PC-9 (cell line): ENCODE data around the gene HLA-B. TPM values are rescaled to one million over a fixed set of nuclear protein-coding genes. Genes with fewer than 3 reads are reported as not detected.

Source experiments
- BruUV-seq: library from RNA; stranded (reverse); fragments of 400-500 nt; replicated peaks from 2 replicates; lab custom pipeline; 2021; lab: Mats Ljungman, UMichigan
- CTCF ChIA-PET: fragments of 300-600 bp; sonication (Branson Sonifier 250); formaldehyde crosslinking; loops from one replicate; lab custom pipeline; 2022; ENCODE audit warnings: antibody characterized with exemption; lab: Charles Lee
- POLR2A ChIA-PET: fragments of 300-600 bp; sonication (Branson Sonifier 250); formaldehyde crosslinking; loops from one replicate; lab custom pipeline; 2022; ENCODE audit warnings: antibody characterized with exemption; ENCODE audit not compliant: unreplicated experiment; lab: Charles Lee
- DNase-seq, 2 experiments: peaks; one replicate each; pipeline versions ENCODE4 v3.0.0 to v3.0.0-alpha.2; 2015 to 2022; ENCODE audit warnings: mixed read lengths in 1 of 2
- H2AFZ ChIP-seq: fragments of 200-600 bp; sonication (generic); 2 replicates; pipeline ENCODE4 v1.8.1; 2017; ENCODE audit warnings: antibody characterized with exemption
- H3F3A ChIP-seq: fragments of 200-600 bp; sonication (generic); 2 replicates; pipeline ENCODE4 v1.8.1; 2017; ENCODE audit warnings: antibody characterized with exemption, mild to moderate bottlenecking, low read depth; ENCODE audit not compliant: insufficient read depth
- H3K27ac ChIP-seq: fragments of 200-600 bp; sonication (generic); 2 replicates; pipeline ENCODE4 v1.6.1; 2016; ENCODE audit warnings: mixed run types
- H3K27me3 ChIP-seq: fragments of 200-600 bp; sonication (generic); 2 replicates; pipeline ENCODE4 v1.6.1; 2016; ENCODE audit warnings: low read depth, mixed run types; ENCODE audit not compliant: insufficient read depth
- H3K36me3 ChIP-seq: fragments of 200-600 bp; sonication (generic); 2 replicates; pipeline ENCODE4 v1.6.1; 2016; ENCODE audit warnings: low read depth, mixed run types
- H3K4me1 ChIP-seq: fragments of 200-600 bp; sonication (generic); replicated peaks from 2 replicates; pipeline ENCODE4 v1.6.1; 2016; ENCODE audit warnings: mixed run types; ENCODE audit not compliant: insufficient read depth
- H3K4me2 ChIP-seq: fragments of 200-600 bp; sonication (generic); 2 replicates; pipeline ENCODE4 v1.6.1; 2017; ENCODE audit warnings: mixed run types
- H3K4me3 ChIP-seq: fragments of 200-600 bp; sonication (generic); 2 replicates; pipeline ENCODE4 v1.6.1; 2016; ENCODE audit warnings: mixed run types
- H3K79me2 ChIP-seq: fragments of 200-600 bp; sonication (generic); 2 replicates; pipeline ENCODE4 v1.6.1; 2017; ENCODE audit warnings: low read depth, mixed run types
- H3K9me2 ChIP-seq: fragments of 200-600 bp; sonication (generic); 2 replicates; pipeline ENCODE4 v1.8.1; 2017; ENCODE audit warnings: mild to moderate bottlenecking; ENCODE audit not compliant: insufficient read depth
- H3K9me3 ChIP-seq: fragments of 200-600 bp; sonication (generic); 2 replicates; pipeline ENCODE4 v1.8.1; 2016; ENCODE audit warnings: low read depth; ENCODE audit not compliant: insufficient read depth
- H4K20me1 ChIP-seq: fragments of 200-600 bp; sonication (generic); 2 replicates; pipeline ENCODE4 v1.8.1; 2017; ENCODE audit not compliant: insufficient read depth
- EZH2 ChIP-seq: fragments of 200-600 bp; sonication (generic); IDR thresholded peaks from 2 replicates; pipeline ENCODE4 v1.8.0; 2017; ENCODE audit warnings: antibody characterized with exemption, low read depth
- intact Hi-C: fragments of 100-400 bp; cut with micrococcal nuclease; formaldehyde crosslinking; loops from one replicate; pipeline ENCODE4 v1.10.0; 2022; ENCODE audit not compliant: unreplicated experiment
- total RNA-seq: library from RNA; stranded (reverse); gene quantifications from 2 replicates; pipeline ENCODE4 v1.2.3, GENCODE V29; 2021
- TF ChIP-seq, protein P1 (sequence below): fragments of 200-600 bp; sonication (generic); conservative IDR thresholded peaks from 2 replicates; pipeline ENCODE4 v1.6.1; 2017; ENCODE audit warnings: mixed run types, antibody characterized with exemption, mild to moderate bottlenecking, moderate library complexity

HLA-B gene
- total RNA-seq, 1 experiment from 2014 or later = 137 TPM

DNA sequence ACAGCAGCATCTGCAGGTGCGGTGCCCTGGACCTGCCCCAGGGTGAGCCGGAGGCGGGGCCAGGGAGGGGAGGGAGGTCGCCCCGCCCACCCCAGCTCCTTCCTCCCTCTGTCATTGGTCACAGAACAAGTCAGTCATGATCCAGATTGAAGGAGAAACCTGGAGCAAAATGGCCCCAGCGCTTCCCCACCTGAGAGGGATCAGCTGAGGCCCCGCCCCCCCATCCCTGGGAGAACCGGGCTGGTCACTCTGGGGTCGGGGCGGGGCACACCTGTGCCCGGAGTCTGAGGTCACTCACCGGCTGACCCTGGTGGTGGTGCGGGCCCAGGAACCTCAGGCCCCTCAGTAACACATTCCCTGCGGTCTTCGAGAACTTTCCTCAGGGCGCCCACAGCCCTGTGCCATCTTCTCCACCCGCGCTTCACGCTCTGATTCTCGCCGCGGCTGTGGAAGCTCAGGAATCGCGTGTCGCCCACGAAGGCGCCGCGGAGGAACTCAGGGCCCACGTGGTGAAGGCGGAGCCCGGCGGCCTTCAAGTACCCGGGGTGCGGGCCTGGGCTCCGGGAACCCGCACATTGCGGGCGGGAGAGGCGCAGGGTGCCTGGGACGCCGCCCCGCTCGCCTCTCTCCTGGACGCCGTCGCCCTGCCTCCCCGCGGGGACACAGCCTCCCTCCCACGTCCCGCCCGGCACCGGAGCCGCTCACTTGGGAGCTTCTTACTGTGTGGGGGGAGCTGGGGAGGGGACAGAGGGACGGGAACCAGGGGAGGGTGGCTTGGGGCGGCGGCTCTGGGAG, 48.7 kb downstream of the HLA-B start:
- H4K20me1 ChIP-seq = no peaks in the 10 kb centered on the region
- BruUV-seq = no TSS peak
- H3K9me3 ChIP-seq = no peaks in the 10 kb centered on the region
- TF ChIP-seq, protein P1, sequence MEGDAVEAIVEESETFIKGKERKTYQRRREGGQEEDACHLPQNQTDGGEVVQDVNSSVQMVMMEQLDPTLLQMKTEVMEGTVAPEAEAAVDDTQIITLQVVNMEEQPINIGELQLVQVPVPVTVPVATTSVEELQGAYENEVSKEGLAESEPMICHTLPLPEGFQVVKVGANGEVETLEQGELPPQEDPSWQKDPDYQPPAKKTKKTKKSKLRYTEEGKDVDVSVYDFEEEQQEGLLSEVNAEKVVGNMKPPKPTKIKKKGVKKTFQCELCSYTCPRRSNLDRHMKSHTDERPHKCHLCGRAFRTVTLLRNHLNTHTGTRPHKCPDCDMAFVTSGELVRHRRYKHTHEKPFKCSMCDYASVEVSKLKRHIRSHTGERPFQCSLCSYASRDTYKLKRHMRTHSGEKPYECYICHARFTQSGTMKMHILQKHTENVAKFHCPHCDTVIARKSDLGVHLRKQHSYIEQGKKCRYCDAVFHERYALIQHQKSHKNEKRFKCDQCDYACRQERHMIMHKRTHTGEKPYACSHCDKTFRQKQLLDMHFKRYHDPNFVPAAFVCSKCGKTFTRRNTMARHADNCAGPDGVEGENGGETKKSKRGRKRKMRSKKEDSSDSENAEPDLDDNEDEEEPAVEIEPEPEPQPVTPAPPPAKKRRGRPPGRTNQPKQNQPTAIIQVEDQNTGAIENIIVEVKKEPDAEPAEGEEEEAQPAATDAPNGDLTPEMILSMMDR = no peak
- no peak for TF ChIP-seq EZH2
- no peak overlapping the region for H3K4me3 ChIP-seq
- no peak overlapping the region for H2AFZ ChIP-seq
- intact Hi-C loops = no loop called here
- peaks cover 13% of the 10 kb centered on the region for H3K27me3 ChIP-seq
- H3F3A ChIP-seq = no peaks in the 10 kb centered on the region
- H3K4me2 ChIP-seq = no peak overlapping the region; the same call in 1 of the 2 replicates
- peak in 1 of 2 experiments; percentile 67 for DNase-seq
- no peaks in the 10 kb centered on the region for H3K36me3 ChIP-seq
- ChIA-PET CTCF (no interaction called here), POLR2A (interaction anchor here (0.6 kb wide), 1 partner anchor 24 kb away, joined by 5 read pairs; no protein-coding TSS in a partner anchor)
- no peaks in the 10 kb centered on the region for H3K9me2 ChIP-seq
- H3K4me1 ChIP-seq = no peaks in the 10 kb centered on the region
- H3K27ac ChIP-seq = no peak overlapping the region
- H3K79me2 ChIP-seq = no peaks in the 10 kb centered on the region

DNA sequence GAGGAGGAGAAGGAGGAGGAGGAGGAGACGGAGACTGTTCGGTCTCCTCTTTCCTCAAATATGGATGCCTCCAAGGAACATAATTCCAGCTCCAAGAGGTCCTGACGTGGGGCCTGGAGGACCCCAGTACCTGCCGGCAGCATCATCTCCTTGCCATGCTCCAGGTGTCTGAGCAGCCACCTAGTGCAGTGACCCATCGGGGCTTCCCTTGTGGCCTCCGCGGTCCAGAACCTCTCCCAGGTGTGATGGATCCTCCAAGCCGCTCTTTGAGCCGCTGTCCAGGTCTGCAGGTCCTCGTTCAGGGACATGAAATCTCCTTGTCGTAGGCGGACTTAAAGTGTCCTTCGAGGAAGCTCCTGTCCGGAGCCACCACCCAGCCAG, 49.3 kb downstream of the HLA-B start:
- no peak overlapping the region for H3K4me2 ChIP-seq
- no peaks in the 10 kb centered on the region for H3F3A ChIP-seq
- ChIA-PET CTCF (no interaction called here), POLR2A (no interaction called here)
- DNase-seq = no peak
- H3K9me3 ChIP-seq = no peaks in the 10 kb centered on the region
- H3K4me3 ChIP-seq = no peak overlapping the region
- no peaks in the 10 kb centered on the region for H3K4me1 ChIP-seq
- intact Hi-C loops = no loop called here
- TF ChIP-seq EZH2 = no peak
- TF ChIP-seq, protein P1 = no peak
- peaks cover 17% of the 10 kb centered on the region for H3K27me3 ChIP-seq
- BruUV-seq = no TSS peak
- no peaks in the 10 kb centered on the region for H3K79me2 ChIP-seq
- no peak overlapping the region for H2AFZ ChIP-seq
- no peak overlapping the region for H3K27ac ChIP-seq
- H4K20me1 ChIP-seq = no peaks in the 10 kb centered on the region
- H3K9me2 ChIP-seq = no peaks in the 10 kb centered on the region
- no peaks in the 10 kb centered on the region for H3K36me3 ChIP-seq

DNA sequence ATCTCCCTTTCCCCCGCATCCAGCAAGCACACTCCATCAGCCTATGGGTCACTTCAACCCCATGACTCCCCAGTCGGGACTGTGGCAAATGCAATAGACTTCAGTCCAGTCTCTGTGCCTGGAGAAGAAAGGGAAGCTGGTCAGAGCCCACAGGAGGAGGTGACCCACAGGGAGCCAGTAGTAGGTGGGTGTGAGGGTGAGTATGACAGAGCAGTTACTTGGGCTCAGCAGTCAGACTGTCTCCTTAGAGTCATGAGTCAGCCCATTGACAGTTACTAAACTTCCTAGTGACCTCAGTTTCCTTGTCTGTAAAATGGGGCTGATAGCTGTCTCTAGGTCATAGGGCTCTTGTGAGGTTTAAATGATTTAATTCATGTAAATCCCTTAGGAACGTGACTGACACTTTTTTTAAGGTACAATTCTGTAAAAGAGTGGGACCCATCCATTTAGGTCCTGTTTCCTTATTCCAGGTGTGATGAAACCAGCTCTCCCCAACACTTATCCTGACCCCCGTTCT, 51.2 kb downstream of the HLA-B start:
- no peak for DNase-seq
- no peaks in the 10 kb centered on the region for H3K9me2 ChIP-seq
- POLR2A ChIA-PET = no interaction called here
- no peak overlapping the region for H3K4me2 ChIP-seq
- H3K4me3 ChIP-seq = no peak overlapping the region
- H3K9me3 ChIP-seq = no peaks in the 10 kb centered on the region
- no peaks in the 10 kb centered on the region for H3F3A ChIP-seq
- no peak for TF ChIP-seq EZH2
- TF ChIP-seq, protein P1 = no peak
- H3K36me3 ChIP-seq = no peaks in the 10 kb centered on the region
- H3K4me1 ChIP-seq = no peaks in the 10 kb centered on the region
- intact Hi-C loops = no loop called here
- CTCF ChIA-PET = no interaction called here
- BruUV-seq = no TSS peak
- H3K27ac ChIP-seq = no peak overlapping the region
- H2AFZ ChIP-seq = no peak overlapping the region
- H4K20me1 ChIP-seq = no peaks in the 10 kb centered on the region
- no peaks in the 10 kb centered on the region for H3K79me2 ChIP-seq
- peaks cover 29% of the 10 kb centered on the region for H3K27me3 ChIP-seq
